HG03108 (cell line): Measurements from ENCODE around the gene MLF2.
"Not testable (repeated sequence)": the region's sequence is repeated elsewhere in the genome, so short reads cannot be mapped to it uniquely, and the experiment has no call there.

Experiments
- ATAC-seq: cut with Tn5 transposase; IDR thresholded peaks from one replicate; pipeline ENCODE4 v1.9.1; 2021; ENCODE audit warnings: moderate library complexity; ENCODE audit not compliant: unreplicated experiment

MLF2 gene

DNA sequence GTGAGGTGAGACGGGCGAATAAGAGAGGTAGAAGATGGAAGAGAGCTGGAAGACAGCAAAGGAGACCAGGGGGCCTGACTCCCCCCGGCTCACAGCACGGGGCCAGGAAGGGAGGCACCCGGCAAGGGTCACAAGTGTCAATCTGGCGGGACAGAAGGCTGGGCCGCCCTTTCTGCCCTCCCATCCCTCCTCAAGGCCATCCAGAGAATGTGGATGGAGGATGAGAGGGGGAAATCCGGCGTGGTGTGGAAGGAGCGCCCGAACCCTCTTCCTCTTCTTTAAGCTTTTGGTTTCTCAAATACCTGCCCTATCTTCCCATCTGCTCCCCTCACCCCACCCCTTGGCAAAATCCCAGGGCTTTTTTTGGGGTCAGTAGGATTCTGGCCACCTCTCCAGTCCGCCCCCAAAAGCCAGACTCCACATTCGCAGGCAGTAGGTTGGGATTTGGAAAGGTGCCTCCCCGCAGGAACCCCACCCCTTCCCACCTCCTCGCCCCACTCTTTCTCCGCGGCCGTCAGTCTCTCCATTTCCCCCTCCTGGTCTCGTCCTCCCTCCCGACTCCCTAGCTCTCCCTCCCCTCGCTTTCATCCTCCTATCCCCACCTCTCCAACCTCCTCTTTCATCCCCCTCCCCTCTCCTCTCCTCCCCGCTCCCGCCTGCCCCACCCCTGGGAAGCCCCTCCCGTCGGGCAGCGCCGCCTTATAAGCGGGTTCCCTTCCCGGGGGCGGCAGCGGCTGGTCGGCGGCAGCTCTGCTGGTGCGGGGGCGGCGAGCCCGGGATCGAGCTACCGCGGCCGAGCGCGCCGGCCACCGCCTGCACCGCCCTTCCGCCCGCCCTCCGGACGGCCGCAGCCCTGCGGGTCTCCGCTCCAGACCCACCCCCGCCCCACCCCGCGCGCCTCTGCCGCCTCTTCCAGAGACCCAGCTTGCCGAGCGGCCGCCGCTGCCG, 13.0 kb upstream of the MLF2 start, which contains the start of gene PTMS:
Gene PTMS, plus strand, starts transcription at position 730 of the 948 bp plus-strand sequence. CDS start 343 bp downstream, outside the sequence.
- ATAC-seq = peak; percentile 30

DNA sequence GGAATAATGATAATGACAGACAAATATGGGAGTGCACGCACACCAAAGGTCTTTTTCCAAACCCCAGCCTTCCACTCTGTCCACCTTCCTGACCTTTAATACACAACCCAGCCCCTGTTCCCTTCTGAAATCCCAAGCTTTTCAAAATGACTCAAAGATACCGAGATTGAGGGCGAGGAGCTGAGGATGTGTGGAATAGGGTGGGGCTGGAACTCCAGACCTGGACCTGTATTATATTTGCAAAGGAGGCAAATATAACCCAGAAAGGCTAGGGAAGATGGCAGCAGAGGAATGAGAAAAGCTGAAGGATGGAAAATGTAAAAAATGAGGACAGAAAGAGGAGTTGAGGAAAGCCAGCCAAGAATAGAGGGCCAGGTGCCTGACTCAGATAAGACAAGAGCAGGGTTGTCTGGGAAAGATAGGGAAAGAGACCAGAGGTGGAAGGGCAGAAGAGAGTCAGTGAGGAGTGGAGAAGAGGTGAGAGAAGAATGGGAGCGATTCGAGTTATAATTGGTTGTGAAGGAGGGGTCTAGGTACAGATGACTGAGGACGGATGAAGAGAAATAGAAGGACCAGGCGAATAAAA, 12.2 kb upstream of the MLF2 start:
- ATAC-seq = no peak

DNA sequence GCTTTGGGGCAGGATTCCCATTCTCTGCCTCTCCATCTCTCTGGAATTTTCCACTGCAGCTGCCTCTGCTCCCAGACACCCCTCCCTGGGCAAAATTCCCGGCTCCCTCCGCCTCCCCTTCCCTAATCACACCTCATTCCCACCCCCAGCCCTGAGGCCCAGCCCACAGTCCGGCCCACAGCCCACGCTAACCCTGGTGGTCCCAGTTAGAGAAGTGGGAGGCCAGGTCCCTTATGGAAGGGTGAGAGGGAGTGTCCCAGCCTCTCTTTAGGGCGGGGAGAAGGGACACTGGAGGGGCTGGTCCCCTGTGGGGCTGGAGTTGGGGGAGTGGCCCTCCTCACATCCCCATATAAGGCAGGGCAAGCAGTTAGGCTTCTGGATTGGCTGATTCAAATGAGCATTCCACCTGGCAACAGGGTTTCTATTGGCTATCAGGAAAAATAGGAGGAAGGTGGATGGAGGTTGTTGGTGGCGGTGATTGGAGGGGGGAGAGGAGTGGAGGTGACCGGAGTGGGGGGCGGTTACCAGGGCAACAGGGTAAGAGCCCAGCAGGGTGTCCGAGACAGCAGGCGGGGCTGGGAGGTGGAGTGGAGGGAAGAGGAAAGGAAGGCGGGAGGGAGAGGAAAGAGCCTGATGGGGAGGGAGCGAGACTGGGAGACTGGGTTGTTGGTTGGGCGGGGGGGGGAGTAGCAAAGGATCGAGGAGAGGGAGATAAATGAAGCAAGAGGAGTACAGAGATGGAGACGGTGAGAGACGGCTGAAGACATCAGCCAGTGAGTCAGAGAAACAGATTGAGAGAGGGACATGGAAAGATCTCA, 11.3 kb upstream of the MLF2 start:
- peak; percentile 71 for ATAC-seq

DNA sequence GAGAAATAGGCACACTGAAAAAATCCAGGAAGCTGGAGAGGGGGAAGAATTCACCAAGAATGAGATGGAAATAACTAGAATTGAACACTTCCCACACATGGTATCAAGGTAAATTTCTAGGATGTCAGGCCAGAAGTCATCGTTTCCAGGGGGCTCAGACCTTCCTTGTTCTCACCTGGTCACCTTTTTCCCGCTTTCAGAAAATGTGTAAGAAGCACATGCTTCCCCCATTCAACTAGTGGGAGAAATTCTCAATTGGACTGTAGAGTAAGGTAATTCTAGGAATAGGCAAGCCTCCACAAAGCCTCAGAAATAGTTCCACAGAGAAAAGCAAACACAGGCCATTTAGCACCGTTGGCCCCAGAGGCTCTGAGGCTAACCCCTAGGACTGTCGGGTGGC, 10.4 kb upstream of the MLF2 start:
- no peak for ATAC-seq

DNA sequence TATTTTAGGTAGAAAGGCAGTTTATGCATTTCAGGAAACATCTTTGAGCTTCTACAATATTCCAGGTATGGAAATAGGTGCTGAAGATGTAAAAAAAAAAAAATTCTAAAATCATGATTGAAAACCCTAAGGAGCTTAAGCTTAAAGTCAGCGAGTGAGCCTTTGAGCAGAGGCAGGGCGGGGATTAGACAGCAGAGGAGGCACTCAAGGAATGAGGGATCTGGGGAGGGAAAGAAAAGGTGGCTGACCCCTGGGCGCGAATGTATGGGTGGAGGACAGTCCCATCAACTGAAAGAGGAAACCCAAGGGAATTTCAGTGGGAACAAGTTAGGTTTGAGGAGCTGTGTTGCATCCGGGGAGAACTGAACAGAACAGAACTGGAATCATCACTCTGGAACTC, 6.8 kb upstream of the MLF2 start:
- no peak for ATAC-seq

DNA sequence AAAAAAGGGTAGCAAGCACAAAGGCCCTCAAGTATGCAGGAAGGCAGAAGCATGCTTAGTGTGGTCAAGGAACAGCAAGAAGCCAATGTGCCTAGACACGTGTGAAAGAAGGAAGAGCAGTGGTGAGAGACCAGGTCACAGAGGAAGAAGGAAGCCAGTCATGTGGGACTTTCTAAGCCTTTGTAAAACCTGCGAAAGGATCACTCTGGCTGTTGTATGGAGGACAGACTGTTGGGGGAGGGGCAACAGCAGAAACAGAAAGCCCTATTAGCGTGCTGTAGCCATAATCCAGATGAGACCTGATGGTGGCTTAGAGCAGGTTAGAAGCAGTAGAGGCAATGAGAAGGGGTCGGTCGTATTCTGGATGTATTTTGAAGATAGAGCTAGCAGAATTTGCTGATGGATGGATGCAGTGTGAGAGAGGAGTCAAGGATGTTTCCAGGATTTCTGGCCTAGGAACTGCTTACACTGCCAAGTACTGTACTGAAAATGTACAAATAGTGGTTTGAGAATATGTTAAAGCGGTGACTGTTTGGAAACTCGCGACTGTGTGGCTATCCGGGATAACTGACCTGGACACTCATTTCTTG, 5.7 kb upstream of the MLF2 start:
- no peak for ATAC-seq

DNA sequence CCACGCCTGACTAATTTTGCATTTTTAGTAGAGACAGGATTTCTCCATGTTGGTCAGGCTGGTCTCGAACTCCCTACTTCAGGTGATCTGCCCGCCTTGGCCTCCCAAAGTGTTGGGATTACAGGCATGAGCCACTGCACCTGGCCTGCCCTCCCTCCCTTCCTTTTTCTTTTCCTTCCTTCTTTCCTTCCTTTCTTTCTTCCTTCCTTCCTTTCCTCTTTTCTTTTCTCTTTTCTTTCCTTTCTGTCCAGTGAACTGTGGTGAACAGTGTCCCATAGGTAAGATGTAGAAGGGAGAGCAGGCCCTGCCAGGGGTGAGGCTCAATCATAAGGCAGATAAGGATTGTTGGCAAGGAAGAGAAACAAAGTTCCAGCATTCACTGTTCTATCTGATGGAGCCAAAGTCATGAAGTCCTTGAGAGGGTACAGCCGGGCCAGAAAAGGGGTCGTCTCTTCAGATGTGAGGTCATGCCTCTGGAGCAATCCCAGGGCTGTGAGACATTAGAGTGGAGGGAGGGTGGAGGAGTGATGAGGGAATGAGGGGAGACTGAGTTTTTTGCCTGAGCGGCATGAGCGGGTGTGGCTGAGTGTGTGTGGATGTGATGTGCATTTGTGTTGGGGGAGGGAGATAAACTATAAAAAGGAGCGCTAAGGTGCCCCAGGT, 4.2 kb upstream of the MLF2 start:
- no peak for ATAC-seq

DNA sequence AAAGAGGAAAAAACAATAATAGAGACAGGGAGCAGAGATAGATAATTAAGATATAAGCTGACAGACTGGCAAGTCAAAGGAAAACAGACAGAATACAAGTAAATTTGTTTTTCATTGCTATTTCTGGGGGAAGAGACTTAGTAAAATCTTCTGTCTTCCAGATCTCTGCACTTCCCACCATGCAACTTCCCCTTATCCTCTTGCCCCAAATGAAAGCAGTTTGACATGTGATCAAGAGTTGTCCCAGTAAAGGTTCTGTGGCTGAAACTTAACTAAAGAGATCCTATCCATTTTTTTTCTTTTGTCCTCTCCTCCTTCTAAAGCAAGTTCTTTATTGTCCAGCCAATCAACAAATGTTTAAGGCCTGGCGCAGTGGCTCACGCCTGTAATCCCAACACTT, 1.5 kb upstream of the MLF2 start:
- ATAC-seq = no peak

DNA sequence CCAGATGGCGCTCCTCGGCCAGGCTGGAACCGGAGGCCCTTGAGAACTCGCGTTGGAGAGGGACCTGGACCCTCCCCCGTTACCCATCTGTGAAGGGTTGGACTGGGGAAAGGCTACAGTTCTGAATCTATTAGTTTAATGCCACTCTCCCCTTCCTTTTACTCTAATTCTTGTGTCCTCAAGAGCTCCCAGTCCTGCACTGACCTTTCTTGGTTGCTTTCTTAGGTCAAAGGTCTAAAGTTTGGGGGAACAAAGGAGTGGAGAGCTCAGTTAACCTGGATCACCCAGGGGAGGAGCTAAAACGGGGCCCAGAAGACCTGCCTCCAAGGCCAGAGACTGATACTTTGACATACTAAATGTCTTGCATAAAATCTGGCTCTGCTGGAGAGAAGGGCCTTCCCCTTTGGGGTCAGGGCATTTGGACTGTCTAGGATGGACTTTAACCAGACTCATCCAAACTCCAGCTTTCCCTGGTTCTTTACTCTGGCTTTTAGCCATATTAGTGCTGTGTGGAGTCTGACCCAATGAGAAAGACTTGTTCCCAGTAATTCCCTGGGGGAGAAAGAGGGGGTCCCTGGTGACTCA, 923 bp upstream of the MLF2 start:
- no peak for ATAC-seq

DNA sequence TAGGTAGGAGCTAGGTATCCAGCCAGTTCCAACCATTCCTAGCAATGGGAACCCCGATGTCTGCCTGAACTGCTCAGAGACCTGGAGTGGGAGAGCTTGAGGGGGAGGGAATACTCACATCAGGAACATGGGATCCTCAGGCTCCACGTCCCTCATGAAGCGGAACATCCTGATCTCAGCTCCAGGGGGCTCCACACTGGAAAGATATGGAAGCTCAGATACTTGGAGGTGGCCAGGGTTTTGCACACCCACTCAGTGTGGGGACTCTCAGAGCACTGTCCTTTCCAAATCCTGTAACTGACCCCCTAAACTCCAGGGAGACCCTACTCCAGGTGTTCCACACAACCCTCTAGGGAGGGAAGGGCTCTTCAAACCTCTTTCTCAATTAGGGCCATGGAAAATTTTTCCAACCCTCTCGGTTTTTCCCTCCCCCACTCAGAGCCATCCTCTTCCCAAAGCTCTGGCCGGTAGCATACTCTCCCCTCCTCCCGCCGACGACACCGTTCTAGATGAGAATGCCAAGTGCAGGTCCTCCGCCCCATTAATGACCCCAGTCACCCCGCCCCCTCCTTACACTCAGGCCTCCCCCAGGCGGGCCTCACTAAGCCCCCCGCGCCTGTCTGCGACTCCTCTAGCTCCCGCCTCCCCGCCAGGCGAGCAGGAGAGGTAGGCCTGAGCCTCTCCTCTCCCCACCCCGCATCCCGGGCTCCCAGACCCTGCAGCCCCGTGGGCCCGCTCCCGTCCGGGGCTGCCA, 597 bp downstream of the MLF2 start:
- ATAC-seq = no peak

DNA sequence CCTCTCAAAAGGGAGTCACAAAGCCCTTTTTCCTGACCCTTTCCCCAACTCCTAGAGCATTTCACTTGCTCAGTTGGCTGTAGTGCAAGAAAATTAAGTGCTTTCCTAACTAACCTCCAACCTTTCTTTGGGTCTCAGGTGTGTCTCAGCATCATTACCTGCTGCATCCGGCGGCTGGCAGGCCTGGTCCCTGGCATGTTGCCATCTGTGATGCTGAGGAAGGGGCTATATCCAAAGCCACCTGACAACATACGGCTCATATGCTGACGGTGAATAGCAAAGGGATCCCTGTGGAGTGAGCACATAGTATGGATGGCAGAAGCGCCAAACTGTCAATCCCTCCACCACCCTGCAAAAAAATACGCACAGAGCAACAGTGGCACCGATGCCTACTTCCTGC, 1.2 kb downstream of the MLF2 start:
- no peak for ATAC-seq

DNA sequence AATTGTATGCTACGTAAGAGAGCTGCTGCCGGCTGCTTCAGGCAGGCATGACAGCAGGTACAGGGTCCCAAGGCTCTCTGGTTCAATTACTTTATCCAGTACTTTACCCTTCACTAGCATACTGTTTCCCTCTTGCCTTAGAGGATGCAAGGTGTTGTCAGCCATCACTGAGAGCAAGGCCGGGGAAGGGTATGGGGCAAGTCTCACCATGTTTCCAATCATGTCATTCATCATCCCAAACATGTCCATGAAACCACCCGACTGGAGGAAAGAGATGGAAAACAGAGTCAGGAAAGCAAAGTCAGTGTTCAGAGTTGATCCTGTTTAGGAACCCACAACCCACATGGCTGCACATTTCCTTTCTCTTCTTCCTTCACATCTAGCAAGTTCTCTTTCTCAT, 2.4 kb downstream of the MLF2 start:
- ATAC-seq = no peak

DNA sequence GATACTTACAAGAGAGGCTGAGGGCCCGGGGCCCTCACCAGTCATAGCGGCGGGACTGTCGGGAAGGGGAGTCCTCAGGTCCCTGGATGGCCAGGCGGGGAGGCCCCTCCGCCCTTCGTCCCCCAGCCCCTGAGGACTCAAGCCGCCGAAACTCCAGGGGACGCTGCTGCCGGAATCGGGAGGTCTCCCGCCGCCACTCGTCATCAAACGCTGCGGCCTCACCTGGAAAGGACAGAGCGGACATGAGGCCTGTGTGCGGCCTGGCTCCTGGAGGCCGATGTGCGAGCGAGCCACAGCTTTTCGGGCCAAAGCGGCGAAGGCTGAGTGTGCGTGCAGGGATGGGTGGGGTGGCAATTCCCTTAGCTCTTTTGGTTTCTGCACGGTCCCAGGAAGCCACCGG, 4.2 kb downstream of the MLF2 start:
- no peak for ATAC-seq

DNA sequence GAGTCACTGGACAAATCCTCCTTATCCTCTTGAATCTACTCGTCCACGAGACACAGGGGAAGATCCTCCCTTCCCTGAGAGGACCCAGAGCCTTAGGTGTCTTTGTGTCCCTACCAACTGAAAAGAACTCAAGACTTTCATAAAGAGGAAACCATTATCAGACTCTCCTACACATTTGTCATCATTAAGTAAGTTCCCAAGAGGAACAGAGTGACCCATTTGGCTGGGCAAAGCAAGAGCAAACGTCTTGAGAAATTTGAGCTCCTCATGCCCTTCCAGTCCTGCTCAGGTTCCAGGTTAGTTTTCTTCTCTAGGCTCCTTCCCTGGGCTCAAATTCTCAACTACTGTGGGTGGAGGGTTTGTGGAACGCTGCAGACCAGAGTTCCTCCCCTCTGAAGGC, 5.7 kb downstream of the MLF2 start:
- ATAC-seq = no peak

DNA sequence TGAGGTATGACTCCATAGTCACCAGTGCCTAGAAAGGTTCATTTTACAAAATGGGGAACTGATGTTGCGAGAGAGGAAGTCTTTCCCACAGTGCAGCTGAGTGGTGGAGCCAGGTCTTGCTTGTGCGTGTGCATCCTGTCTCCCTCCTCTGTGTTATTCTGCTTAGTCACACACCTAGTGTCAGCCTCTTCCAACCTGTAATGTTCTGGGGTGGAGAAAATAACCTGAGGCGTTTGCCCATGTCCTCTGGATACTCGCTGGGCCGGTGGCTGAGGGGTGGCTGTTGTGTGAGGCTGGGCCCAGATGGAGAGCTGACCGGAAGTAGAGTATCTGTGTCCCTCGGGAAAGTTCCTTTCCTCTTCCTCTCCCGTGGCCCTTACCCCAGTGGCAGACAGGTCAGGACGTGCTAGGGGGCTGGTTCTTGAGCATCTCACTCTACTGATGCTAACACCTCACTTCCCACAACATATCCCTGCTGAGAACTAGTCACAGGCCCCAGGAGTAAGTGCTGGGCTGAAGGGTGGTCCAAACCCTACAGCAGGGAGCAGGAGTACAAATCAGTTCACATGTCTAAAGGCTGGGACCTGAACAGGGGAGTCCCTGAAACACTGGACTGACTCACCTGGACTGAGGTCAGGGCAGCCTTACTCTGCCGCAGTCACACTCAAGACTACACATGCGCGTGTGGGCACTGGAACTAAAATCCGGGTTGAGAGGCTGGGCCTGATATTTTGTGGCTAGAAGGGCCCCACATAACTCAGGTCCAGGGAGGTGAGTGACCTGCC, 7.0 kb downstream of the MLF2 start:
- ATAC-seq = no peak

DNA sequence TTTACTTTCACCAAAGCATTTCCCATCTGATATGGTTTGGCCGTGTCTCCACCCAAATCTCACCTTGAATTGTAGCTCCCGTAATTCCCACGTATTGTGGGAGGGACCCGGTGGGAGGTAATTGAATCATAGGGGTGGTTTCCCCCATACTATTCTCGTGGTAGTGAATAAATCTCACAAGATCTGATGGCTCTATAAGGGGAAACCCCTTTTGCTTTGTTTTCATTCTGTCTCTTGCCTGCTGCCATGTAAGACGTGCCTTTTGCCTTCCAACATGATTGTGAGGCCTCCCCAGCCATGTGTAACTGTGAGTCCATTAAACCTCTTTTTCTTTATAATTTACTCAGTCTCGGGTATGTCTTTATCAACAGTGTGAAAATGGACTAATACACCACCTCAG, 9.6 kb downstream of the MLF2 start:
- ATAC-seq = not testable (repeated sequence)

DNA sequence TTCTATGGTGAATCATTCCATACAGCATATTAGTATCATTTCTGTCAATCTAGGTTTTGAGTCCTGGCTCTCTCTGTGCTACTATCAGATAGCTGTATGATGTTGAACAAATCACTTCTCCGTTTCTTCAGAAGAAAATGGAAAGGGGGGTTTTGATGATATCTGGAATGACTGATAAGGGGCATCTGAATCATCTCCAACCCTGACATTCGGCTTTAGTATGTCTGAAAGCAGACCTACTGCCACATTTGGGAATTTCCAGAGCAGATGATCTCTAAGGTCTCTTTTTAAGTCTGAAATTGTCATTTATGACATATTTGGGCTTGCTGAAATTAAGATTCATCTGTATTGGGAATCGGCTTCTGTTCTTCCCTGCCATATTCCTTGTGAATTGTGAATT, 10.1 kb downstream of the MLF2 start:
- no peak for ATAC-seq

DNA sequence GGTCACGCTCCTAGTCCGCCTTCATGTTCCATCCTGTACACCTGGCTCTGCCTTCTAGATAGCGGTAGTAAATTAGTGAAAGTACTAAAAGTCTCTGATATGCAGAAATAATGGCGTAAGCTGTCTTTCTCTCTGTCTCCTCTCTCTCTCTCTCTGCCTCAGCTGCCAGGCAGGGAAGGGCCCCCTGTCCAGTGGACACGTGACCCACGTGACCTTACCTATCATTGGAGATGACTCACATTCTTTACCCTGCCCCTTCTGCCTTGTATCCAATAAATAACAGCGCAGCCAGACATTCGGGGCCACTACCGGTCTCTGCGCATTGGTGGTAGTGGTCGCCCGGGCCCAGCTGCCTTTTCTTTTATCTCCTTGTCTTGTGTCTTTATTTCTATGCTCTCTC, 10.9 kb downstream of the MLF2 start:
- not testable (repeated sequence) for ATAC-seq

DNA sequence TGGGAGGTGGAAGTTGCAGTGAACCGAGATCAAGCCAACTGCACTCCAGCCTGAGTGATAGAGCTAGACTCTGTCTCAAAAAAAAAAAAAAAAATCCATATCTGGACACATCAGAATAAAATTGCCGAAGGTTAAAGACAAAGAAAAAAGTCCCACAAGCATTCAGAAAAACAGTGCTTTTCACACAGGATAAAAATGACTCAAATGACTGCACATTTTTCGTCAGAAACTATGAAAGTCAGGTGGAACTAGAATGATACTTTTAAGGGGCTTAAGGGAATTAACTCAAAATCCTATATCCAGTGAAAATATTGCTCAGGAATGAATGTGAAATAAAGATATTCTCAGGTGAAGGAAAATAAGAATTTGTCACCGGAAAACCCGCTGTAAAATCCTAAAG, 16.2 kb downstream of the MLF2 start:
- ATAC-seq = no peak
